IMR-90 (cell line): ENCODE data around the gene ANO4. TPM values are rescaled to one million over a fixed set of nuclear protein-coding genes. Genes with fewer than 3 reads are reported as not detected.

Experiments used
- ATAC-seq: fragments of 200-7000 bp; cut with Tn5 transposase; 2 replicates; pipeline ENCODE4 v1.9.1; 2020; ENCODE audit warnings: low read depth, mild to moderate bottlenecking, moderate library complexity
- BruUV-seq: library from RNA; stranded (reverse); fragments of 400-500 nt; replicated peaks from 2 replicates; lab custom pipeline; 2021; lab: Mats Ljungman, UMichigan
- CTCF ChIA-PET: fragments of 300-600 bp; formaldehyde crosslinking; extraction: SDS; loops from one replicate; lab custom pipeline; 2021; ENCODE audit warnings: antibody characterized with exemption; lab: Yijun Ruan, JAX
- POLR2A ChIA-PET: fragments of 300-600 bp; sonication (Branson Sonifier 250); formaldehyde crosslinking; loops from one replicate; lab custom pipeline; 2022; ENCODE audit warnings: antibody characterized with exemption; ENCODE audit not compliant: unreplicated experiment; lab: Charles Lee
- DNase-seq: peaks from one replicate; pipeline ENCODE4 v3.0.0; 2013
- H2AFZ ChIP-seq: replicated peaks from 2 replicates; pipeline ENCODE3; 2013; ENCODE audit warnings: low read length, mild to moderate bottlenecking; ENCODE audit not compliant: poor library complexity
- H2AK5ac ChIP-seq: 2 replicates; pipeline ENCODE4 v1.6.1; 2013; ENCODE audit warnings: low read depth, low read length, inconsistent platforms
- H2AK9ac ChIP-seq: replicated peaks from 2 replicates; pipeline ENCODE3; 2013; ENCODE audit warnings: mild to moderate bottlenecking, low read depth, low read length, moderate library complexity; ENCODE audit not compliant: poor library complexity
- H2BK120ac ChIP-seq: 2 replicates; pipeline ENCODE4 v1.6.1; 2013; ENCODE audit warnings: low read depth, low read length, inconsistent platforms
- H2BK15ac ChIP-seq: 3 replicates; pipeline ENCODE4 v1.6.1; 2013; ENCODE audit warnings: low read depth, low read length, inconsistent platforms
- H2BK20ac ChIP-seq: 2 replicates; pipeline ENCODE4 v1.6.1; 2013; ENCODE audit warnings: low read depth, mild to moderate bottlenecking, inconsistent platforms, low read length, moderate library complexity
- H2BK5ac ChIP-seq: 2 replicates; pipeline ENCODE4 v1.6.1; 2013; ENCODE audit warnings: mild to moderate bottlenecking, low read depth, low read length, inconsistent platforms; ENCODE audit not compliant: poor library complexity, severe bottlenecking
- H3K14ac ChIP-seq: replicated peaks from 2 replicates; pipeline ENCODE4 v1.6.1; 2013; ENCODE audit warnings: low read depth, low read length, inconsistent platforms
- H3K18ac ChIP-seq: 2 replicates; pipeline ENCODE4 v1.6.1; 2013; ENCODE audit warnings: low read depth, low read length, control low read depth
- H3K23ac ChIP-seq: 2 replicates; pipeline ENCODE4 v1.6.1; 2013; ENCODE audit warnings: low read depth, low read length, inconsistent platforms
- H3K27ac ChIP-seq: 2 replicates; pipeline ENCODE4 v1.5.1; 2013; ENCODE audit warnings: mild to moderate bottlenecking, control low read depth, low read length; ENCODE audit not compliant: insufficient read depth
- H3K27me3 ChIP-seq: 2 replicates; pipeline ENCODE4 v1.6.1; 2013; ENCODE audit warnings: low read length; ENCODE audit not compliant: control insufficient read depth, insufficient read depth
- H3K36me3 ChIP-seq: 2 replicates; pipeline ENCODE4 v1.6.1; 2013; ENCODE audit warnings: low read length, mixed read lengths; ENCODE audit not compliant: control insufficient read depth, insufficient read depth
- H3K4ac ChIP-seq: 2 replicates; pipeline ENCODE4 v1.6.1; 2013; ENCODE audit warnings: low read depth, low read length, inconsistent platforms
- H3K4me1 ChIP-seq: 2 replicates; pipeline ENCODE4 v1.6.1; 2013; ENCODE audit warnings: low read length, mixed read lengths; ENCODE audit not compliant: control insufficient read depth, insufficient read depth
- H3K4me2 ChIP-seq: 2 replicates; pipeline ENCODE4 v1.6.1; 2013; ENCODE audit warnings: low read depth, mild to moderate bottlenecking, control low read depth, low read length, moderate library complexity
- H3K4me3 ChIP-seq: 2 replicates; pipeline ENCODE4 v1.5.1; 2013; ENCODE audit warnings: low read depth, mild to moderate bottlenecking, control low read depth, low read length, moderate library complexity; ENCODE audit not compliant: insufficient read depth
- H3K56ac ChIP-seq: 2 replicates; pipeline ENCODE4 v1.6.1; 2013; ENCODE audit warnings: low read length, inconsistent platforms; ENCODE audit not compliant: insufficient read depth; ENCODE audit errors: extremely low read depth
- H3K79me1 ChIP-seq, 2 experiments: 2 replicates each; pipeline ENCODE4 v1.6.1; 2013; ENCODE audit warnings: low read length in 2 of 2, inconsistent platforms in 1 of 2, low read depth in 1 of 2
- H3K9ac ChIP-seq: 2 replicates; pipeline ENCODE4 v1.6.1; 2013; ENCODE audit warnings: low read depth, low read length, control low read depth
- H3K9me1 ChIP-seq: 2 replicates; pipeline ENCODE4 v1.6.1; 2013; ENCODE audit warnings: low read length, inconsistent platforms; ENCODE audit not compliant: insufficient read depth
- H3K9me3 ChIP-seq: 2 replicates; pipeline ENCODE4 v1.6.1; 2013; ENCODE audit warnings: low read length; ENCODE audit not compliant: control insufficient read depth, insufficient read depth
- H4K20me1 ChIP-seq: 2 replicates; pipeline ENCODE4 v1.6.1; 2013; ENCODE audit warnings: low read length, inconsistent platforms; ENCODE audit not compliant: insufficient read depth
- H4K5ac ChIP-seq: 2 replicates; pipeline ENCODE4 v1.6.1; 2013; ENCODE audit warnings: mild to moderate bottlenecking, low read depth, low read length, control low read depth
- H4K8ac ChIP-seq, 2 experiments: 2 replicates each; pipeline ENCODE4 v1.6.1; 2013; ENCODE audit warnings: low read depth in 2 of 2, low read length in 2 of 2, control low read depth in 1 of 2, inconsistent platforms in 1 of 2
- H4K91ac ChIP-seq: 2 replicates; pipeline ENCODE4 v1.6.1; 2013; ENCODE audit warnings: low read depth, low read length, inconsistent platforms; ENCODE audit not compliant: insufficient read depth
- BHLHE40 ChIP-seq: fragments of 150-350 bp; IDR thresholded peaks from 2 replicates; pipeline ENCODE4 v1.6.1; 2016; ENCODE audit warnings: mild to moderate bottlenecking, low read depth, low read length
- CEBPB ChIP-seq: IDR thresholded peaks from 2 replicates; pipeline ENCODE4 v1.6.1; 2012; ENCODE audit warnings: low read depth, low read length, improper control_type of control experiment
- CHD1 ChIP-seq: IDR thresholded peaks from 2 replicates; pipeline ENCODE4 v1.6.1; 2012; ENCODE audit warnings: low read depth, low read length, improper control_type of control experiment
- ELK1 ChIP-seq: fragments of 150-350 bp; IDR thresholded peaks from 2 replicates; pipeline ENCODE4 v1.6.1; 2016; ENCODE audit warnings: low read depth, mild to moderate bottlenecking, low read length, moderate library complexity, borderline replicate concordance
- FOS ChIP-seq: fragments of 150-350 bp; IDR thresholded peaks from 2 replicates; pipeline ENCODE4 v1.6.1; 2016; ENCODE audit warnings: low read depth, low read length
- MAFK ChIP-seq: IDR thresholded peaks from 2 replicates; pipeline ENCODE4 v1.6.1; 2012; ENCODE audit warnings: low read depth, low read length, improper control_type of control experiment
- MAZ ChIP-seq: IDR thresholded peaks from 2 replicates; pipeline ENCODE4 v1.6.1; 2012; ENCODE audit warnings: low read depth, mild to moderate bottlenecking, low read length, improper control_type of control experiment, moderate library complexity, borderline replicate concordance
- MXI1 ChIP-seq: IDR thresholded peaks from 2 replicates; pipeline ENCODE4 v1.6.1; 2012; ENCODE audit warnings: low read depth, mild to moderate bottlenecking, low read length, moderate library complexity, borderline replicate concordance
- NFE2L2 ChIP-seq: fragments of 150-350 bp; IDR thresholded peaks from 2 replicates; pipeline ENCODE4 v1.6.1; 2016; ENCODE audit warnings: low read depth, mild to moderate bottlenecking, low read length
- POLR2A ChIP-seq: IDR thresholded peaks from 2 replicates; pipeline ENCODE4 v1.6.1; 2012; ENCODE audit warnings: mild to moderate bottlenecking, low read depth, low read length
- RAD21 ChIP-seq: IDR thresholded peaks from 2 replicates; pipeline ENCODE4 v1.6.1; 2012; ENCODE audit warnings: low read length, improper control_type of control experiment
- RFX5 ChIP-seq: IDR thresholded peaks from 2 replicates; pipeline ENCODE4 v1.8.0; 2012; ENCODE audit warnings: low read depth, mild to moderate bottlenecking, low read length, moderate library complexity
- WGBS, 2 experiments: methylation state at CpG; one replicate each; pipeline versions ENCODE4 v1.1.5 to v1.1.7; 2013; ENCODE audit warnings: missing lambda C conversion rate in 2 of 2; ENCODE audit not compliant: insufficient read length in 1 of 2; ENCODE audit errors: extremely low coverage in 2 of 2; 5-methylcytosine and 5-hydroxymethylcytosine counted together
- dilution Hi-C: fragments of 300-500 bp; cut with HindIII; formaldehyde crosslinking; loops from one replicate; pipeline ENCODE4 v1.14.3; 2018; ENCODE audit warnings: low sequenced_read_pairs; ENCODE audit not compliant: unreplicated experiment
- in situ Hi-C: fragments of 300-500 bp; cut with MboI; formaldehyde crosslinking; loops from 3 replicates; pipeline ENCODE4 v1.14.3; 2019; ENCODE audit warnings: low sequenced_read_pairs, inconsistent platforms, mixed read lengths
- intact Hi-C: fragments of 100-400 bp; cut with micrococcal nuclease; formaldehyde crosslinking; loops from 2 replicates; pipeline ENCODE4 v1.10.0; 2022
- polyA plus RNA-seq, 3 experiments: library from polyadenylated mRNA; depleted of rRNA; stranded (reverse); fragments of >200 nt; gene quantifications; 2 replicates each; pipeline ENCODE4 v1.2.3, GENCODE V29; 2012; ENCODE audit warnings: low replicate concordance in 1 of 3
- total RNA-seq: library from RNA; depleted of rRNA; stranded (reverse); fragments of >200 nt; gene quantifications from 2 replicates; pipeline ENCODE4 v1.2.3, GENCODE V29; 2012

Gene ANO4
- total and polyA plus RNA-seq, 2 of the 4 experiments (the other 2 are of a cell fraction), result 4.7 to 10.2 TPM

DNA sequence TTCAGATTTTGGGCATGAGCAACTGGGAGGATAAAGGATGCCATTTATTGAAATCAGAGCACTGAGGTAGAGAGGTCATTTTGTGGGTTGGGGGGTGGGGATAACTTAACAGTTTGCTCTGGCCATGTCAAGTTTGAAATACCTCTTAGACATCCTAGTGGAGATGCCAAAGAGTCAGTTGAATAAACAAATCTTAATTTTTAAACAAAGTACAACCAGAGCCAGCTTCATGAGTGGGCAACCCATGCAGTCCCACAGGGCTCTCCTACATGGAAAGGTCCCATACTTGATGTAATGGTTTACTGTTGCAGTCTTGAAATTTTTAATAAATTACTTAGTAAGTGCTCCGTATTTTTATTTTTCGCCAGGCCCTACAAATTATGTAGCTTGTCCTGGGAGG, 81.2 kb downstream of the ANO4 start:
- no peak overlapping the region for H4K91ac ChIP-seq
- H3K9ac ChIP-seq, result no peak overlapping the region
- no peak overlapping the region for H2AK9ac ChIP-seq
- ChIA-PET CTCF (interaction anchor here (1.2 kb wide), 1 partner anchor 27 kb away, joined by 5 read pairs; no protein-coding TSS in a partner anchor), POLR2A (no interaction called here)
- H3K79me1 ChIP-seq, result peaks cover 0 to 3% of the 10 kb centered on the region in 2 experiments; a peak in 2 of 4 replicates
- no peak for DNase-seq
- no peak overlapping the region for H4K5ac ChIP-seq
- H2BK5ac ChIP-seq, result no peak overlapping the region
- no peaks in the 10 kb centered on the region; the same call in 1 of the 2 replicates for H3K9me3 ChIP-seq
- H2AK5ac ChIP-seq, result no peak overlapping the region
- H3K4ac ChIP-seq, result no peak overlapping the region
- no peak overlapping the region for H3K18ac ChIP-seq
- no peak overlapping the region for H2BK15ac ChIP-seq
- intact Hi-C loops (no loop called here), in situ Hi-C loops (no loop called here), dilution Hi-C loops (no loop called here)
- no TSS peak for BruUV-seq
- no peak overlapping the region for H2BK120ac ChIP-seq
- H3K27ac ChIP-seq, result no peak overlapping the region
- H3K9me1 ChIP-seq, result no peaks in the 10 kb centered on the region; the same call in 1 of the 2 replicates
- no peaks in the 10 kb centered on the region for H4K20me1 ChIP-seq
- WGBS, 2 experiments, result no CpG with 5 or more reads among the region's 2 CpGs
- no peak; the same call in 1 of the 2 replicates for ATAC-seq
- H2AFZ ChIP-seq, result no peak overlapping the region
- TF ChIP-seq MAFK (no peak), MAZ (no peak), RAD21 (no peak), BHLHE40 (no peak), NFE2L2 (no peak), POLR2A (no peak), CHD1 (no peak), FOS (no peak), MXI1 (no peak), RFX5 (no peak), CEBPB (no peak), ELK1 (no peak)
- H3K4me1 ChIP-seq, result no peaks in the 10 kb centered on the region
- H3K4me3 ChIP-seq, result no peak overlapping the region
- H3K4me2 ChIP-seq, result no peak overlapping the region
- H3K14ac ChIP-seq, result no peak overlapping the region
- no peaks in the 10 kb centered on the region for H3K36me3 ChIP-seq
- H4K8ac ChIP-seq, result no peak overlapping the region
- no peaks in the 10 kb centered on the region for H3K27me3 ChIP-seq
- no peak overlapping the region for H2BK20ac ChIP-seq
- H3K23ac ChIP-seq, result no peak overlapping the region
- no peak overlapping the region for H3K56ac ChIP-seq
